HG02852 (cell line): ENCODE measurements around the gene PLVAP.

Experiments
- ATAC-seq: cut with Tn5 transposase; IDR thresholded peaks from one replicate; pipeline ENCODE4 v1.9.1; 2021; ENCODE audit warnings: mild to moderate bottlenecking, moderate library complexity; ENCODE audit not compliant: unreplicated experiment

The PLVAP gene

GRCh38 chr19:17334414-17335409 is 42.4 kb downstream of the PLVAP start, which contains the start of gene ANO8:
TSS of gene ANO8 (minus strand) at chr19:17334855. CDS start at chr19:17334670, 185 bp downstream.
- no peak for ATAC-seq

DNA sequence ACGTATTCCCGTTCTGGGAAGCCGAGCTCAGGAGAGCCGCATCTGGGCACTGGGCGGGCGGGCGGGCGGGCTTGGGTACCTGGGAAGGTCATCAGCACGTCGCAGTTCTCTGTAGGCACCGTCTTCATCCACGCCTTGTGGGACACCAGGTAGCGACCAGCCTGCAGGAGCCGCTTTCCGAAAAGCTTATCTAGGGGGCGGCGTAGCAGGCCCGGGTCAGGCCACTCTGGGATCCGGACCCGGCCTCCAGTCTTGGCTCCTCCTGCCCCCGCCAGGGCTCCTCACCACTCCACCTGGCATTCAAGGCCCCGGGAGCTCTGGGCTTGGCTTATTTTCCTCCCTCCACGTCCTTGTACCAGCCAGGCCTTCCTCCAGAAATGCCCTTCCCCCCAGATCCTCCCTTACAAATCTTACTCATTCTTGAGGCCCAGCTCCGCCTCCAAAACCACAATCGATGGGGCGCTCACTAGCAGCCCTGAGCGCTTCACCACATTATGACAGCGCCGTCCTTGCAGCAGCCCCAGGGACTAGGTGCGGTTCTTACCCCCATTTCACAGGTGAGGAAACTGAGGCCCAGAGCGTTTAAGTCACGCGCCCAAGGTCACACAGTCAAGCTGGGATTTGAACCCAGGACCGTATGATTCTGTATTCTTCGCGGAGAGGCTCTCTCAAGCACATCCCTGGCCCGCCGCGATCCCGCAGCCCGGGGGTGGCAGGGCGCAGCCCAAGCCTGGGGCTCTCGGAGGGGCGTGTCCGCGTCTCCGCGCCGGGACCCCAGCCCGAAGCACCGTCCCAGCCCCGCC is 43.3 kb downstream of the PLVAP start:
- ATAC-seq = no peak

DNA sequence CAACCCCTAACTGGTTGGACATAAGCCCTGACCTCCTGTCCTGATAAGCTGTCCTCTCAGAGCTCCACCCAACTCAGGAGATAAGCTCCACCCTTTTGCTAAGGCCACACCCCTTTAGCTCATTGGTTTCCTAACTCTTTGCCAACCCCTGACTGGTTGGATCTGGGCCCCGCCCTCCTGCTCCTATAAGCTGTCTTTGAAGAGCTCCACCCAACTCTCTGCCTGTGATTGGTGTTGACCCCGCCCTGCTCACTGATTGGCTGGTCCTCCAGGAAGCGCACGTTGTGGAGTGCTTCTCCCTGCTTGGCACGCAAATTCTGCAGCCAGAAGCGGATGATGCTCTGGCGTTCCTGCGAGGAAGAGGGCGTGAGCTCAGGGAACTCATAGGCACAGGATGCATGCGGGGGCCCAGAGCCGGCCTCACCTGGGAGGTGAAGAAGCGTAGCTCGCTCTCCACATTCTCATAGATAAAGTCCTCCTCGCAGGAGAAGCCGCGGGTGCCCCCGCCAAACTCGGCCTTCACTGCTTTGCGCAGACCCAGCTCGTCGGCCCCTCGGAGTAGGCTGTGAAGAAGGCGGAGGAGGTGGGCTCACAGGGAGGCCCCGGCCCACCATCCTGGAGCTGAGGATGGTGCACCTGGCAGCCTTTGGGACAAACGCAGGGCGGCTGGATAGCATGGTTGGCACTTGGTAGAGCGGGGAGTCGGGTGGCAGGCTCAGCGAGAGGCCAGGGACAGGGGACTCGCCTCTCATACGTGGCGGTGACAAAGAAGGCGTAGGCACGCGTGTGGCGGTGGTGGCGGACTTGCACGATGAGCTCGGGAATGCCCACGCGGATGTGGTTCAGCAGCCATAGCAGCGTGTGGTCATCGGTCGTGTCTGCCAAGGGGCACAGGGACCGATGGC is 44.2 kb downstream of the PLVAP start:
- no peak for ATAC-seq

- ATAC-seq = no peak
Observed at GRCh38 chr19:17332360-17332676, 44.8 kb downstream of the PLVAP start.

DNA sequence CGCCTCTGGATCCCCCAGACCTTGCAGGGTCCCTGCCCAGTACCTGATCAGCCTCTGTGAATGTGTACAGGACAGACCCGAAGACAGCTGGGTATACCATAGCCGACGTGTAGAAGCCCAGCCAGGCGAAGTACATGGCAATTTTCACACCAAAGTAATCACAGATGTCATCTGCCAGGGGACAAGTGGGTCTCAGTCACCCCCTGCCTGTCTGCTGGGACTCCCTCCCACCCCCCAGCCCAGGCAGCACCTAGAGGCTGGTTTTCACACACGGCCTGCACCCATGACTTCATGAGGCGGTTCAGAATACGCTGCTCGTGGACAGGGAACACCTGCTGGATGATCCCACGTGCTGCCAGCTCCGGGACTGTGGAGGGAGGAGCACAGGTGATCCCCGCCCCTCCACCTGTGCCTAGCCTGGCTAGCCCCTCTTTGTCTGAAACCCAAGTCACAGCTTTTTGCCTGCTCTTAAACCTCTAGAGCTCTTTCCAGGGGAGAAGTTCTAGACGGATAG is 46.0 kb downstream of the PLVAP start:
- no peak for ATAC-seq

- ATAC-seq = no peak
Observed at GRCh38 chr19:17330262-17331044, 46.7 kb downstream of the PLVAP start.

DNA sequence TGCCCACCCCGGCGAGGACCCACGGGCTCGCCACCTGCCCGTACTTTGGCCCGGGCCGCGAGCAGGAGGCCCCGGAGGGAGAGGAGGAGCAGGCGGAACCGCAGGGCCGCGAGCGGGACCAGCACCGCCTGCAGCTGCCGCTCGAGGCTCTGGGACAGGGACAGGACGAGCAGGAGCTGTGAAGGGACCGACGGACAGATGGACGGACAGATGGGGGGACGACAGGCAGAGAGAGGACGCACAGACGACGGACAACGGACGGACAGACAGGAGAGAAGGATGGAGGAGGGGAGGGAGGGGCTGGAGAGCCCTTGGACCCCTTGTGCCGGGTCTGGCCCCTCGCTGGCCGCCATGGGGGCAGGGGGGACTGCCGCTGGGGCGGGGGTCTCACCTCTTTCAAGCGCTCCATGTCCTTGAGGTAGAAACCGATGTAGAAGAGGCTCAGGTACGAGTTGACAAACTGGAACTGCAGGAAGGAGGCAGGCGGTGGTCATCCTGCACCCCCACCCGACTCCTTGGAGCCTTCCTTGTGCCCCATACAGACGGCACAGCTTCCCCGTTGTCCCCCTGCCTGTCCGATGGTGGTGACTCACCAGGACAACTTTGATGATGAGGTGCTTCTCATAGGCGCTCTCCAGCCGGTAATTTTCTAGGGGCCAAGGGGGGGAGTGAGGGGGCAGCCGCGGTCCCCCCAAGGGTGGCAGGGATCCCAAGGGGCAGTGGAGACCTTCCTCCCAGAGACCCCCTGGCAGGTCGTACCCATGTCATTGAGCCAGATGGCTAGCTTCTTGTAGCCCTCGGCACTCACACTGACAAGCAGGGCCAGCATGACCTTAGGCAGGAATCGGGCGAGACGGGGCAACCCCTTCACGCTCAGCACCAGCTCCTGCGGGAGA is 47.5 kb downstream of the PLVAP start:
- no peak for ATAC-seq

GRCh38 chr19:17328517-17329365 is 48.4 kb downstream of the PLVAP start:
- no peak for ATAC-seq

GRCh38 chr19:17327654-17328516 is 49.3 kb downstream of the PLVAP start:
- no peak for ATAC-seq

DNA sequence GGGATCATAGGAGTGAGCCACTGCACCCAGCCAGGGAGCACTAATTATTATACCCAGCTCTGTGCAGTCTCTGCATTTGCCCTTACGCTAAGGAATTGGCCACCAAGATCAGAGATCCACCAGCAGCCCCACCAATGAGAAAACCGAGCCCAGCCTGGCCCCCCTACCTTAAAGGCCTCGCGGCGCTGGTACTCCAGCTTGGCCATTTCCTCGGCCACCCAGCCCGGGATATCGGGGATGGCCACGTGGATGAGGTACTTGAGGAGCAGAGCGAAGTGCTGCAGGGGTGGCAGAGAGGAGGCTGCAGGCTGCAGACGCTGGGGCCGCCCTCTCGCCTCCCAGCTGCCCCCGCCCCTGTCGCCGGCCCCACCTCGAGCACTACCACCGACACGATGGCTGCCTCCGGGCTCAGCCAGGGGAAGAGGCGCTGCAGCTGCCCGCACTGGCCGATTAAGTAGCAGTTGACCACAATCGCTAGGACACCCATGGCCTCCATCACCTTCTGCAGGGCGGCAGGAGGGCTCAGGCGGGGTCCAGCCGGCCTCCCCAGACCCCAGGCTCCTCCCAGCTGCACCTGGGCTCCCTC is 50.0 kb downstream of the PLVAP start:
- ATAC-seq = no peak

GRCh38 chr19:17326595-17326966 is 50.6 kb downstream of the PLVAP start:
- ATAC-seq = no peak

DNA sequence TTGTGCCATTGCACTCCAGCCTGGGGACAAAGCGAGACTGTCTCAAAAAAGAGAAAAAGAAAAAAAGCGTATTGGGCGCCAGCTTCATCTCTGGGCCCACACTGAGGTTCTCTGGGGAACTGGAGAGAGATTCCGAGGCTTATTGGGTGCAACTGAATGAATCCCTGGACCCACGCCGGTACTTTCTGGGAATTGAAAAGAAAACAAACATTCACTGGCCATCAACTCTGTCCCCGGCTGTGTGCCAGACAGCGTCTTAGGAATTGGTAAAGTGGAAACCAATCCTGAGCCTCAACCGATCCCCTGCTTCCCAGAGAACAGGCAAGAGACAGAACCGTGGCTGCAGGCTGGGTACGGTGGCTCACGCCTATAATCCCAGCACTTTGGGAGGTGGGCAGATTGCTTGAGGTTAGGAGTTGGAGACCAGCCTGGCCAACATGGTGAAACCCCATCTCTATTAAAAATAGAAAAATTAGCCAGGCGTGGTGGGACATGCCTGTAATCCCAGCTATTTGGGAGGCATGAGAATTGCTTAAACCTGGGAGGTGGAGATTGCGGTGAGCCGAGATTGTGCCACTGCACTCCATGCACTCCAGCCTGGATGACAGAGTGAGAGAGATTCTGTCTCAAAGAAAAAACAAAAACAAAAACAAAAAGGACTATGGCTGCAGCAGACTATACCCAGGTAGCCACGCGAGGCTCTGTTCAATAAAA is 51.1 kb downstream of the PLVAP start:
- no peak for ATAC-seq

GRCh38 chr19:17325133-17325532 is 52.0 kb downstream of the PLVAP start:
- ATAC-seq = no peak

DNA sequence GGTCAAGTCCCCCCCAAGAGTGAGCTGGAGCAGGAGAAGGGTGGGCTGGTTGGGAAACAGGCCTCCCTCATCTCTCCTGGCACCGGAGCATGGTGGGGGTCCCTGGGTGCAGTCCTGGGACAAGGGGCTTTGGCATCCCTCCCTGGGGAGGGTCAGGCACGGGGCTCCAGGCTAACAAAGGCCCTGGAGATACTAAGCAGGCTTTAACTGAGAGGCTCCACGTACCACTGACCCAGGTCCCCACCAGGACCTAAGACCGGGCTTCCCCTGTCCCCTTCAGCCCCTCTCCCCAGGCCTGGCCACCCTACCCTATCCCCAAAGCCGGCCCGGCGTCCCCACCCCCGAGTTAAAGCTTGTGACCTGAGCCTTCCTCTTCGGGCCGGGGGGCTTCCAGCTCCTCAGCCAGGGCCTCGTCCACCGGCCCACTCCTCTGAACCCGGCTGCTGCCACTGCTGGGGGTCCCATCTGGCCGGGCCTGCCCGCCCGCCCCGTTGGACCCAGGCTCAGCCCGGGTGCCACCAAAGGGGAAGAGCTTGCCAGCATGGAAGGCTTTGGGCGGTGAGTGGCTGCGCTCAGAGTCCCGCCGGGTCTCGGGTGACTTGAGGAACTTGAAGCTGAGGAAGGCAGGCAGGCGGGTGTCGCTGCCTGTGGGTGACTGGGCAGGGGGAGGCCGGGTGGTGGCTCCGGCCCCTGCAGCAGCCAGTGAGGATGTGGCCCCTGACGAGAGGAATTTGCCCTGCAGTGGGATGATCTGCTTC is 52.6 kb downstream of the PLVAP start:
- no peak for ATAC-seq

DNA sequence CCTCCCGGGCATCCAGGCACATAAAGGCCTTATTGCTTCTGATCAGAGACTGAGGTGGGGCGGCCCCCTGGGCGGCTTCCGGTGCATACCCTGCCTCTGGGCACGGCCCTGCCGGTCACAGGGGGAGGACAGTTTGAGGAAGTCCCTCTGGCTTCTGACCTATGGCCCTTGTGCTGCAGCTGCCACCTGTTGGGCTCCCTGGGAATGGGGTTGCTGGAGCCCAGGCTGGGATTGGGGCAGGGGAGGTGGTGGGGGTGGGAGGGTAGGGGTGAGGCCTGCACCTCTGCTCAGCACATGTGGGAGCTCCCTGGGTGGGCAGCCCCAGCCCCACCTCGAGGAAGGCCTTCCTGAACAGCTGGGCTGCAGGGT is 53.2 kb downstream of the PLVAP start:
- no peak for ATAC-seq
